HG03097 (cell line): ENCODE measurements around the gene PDLIM1.
A peak's percentile ranks its signal among the peaks of the same experiment; 100 is the strongest.

Experiments
- ATAC-seq: cut with Tn5 transposase; IDR thresholded peaks from one replicate; pipeline ENCODE4 v1.9.1; 2021; ENCODE audit not compliant: unreplicated experiment, low FRiP score

PDLIM1 gene

GRCh38 chr10:95267251-95267650 is 23.6 kb downstream of the PDLIM1 start:
- ATAC-seq: no peak

- peak; percentile 56 for ATAC-seq
These were observed 24.1 kb downstream of the PDLIM1 start for GRCh38 chr10:95266674-95267095.

- no peak for ATAC-seq
These were observed 25.2 kb downstream of the PDLIM1 start for GRCh38 chr10:95265572-95265971.

GRCh38 chr10:95264227-95265051 is 26.4 kb downstream of the PDLIM1 start:
- no peak for ATAC-seq

- ATAC-seq: no peak
These were observed 27.0 kb downstream of the PDLIM1 start for GRCh38 chr10:95263864-95264226.

GRCh38 chr10:95262763-95263518 is 27.9 kb downstream of the PDLIM1 start:
- no peak for ATAC-seq

- no peak for ATAC-seq
These were observed 28.9 kb downstream of the PDLIM1 start for GRCh38 chr10:95261926-95262325.

- no peak for ATAC-seq
These were observed 29.8 kb downstream of the PDLIM1 start for GRCh38 chr10:95260909-95261552.

- no peak for ATAC-seq
These were observed 30.4 kb downstream of the PDLIM1 start for GRCh38 chr10:95260397-95260881.

- no peak for ATAC-seq
These were observed 33.0 kb downstream of the PDLIM1 start for GRCh38 chr10:95257849-95258248.

- no peak for ATAC-seq
These were observed 34.5 kb downstream of the PDLIM1 start for GRCh38 chr10:95256268-95256667.

- no peak for ATAC-seq
These were observed 36.2 kb downstream of the PDLIM1 start for GRCh38 chr10:95254629-95255028.

- ATAC-seq: no peak
These were observed 37.1 kb downstream of the PDLIM1 start for GRCh38 chr10:95253686-95254085.

GRCh38 chr10:95253007-95253406 is 37.8 kb downstream of the PDLIM1 start:
- ATAC-seq: no peak

GRCh38 chr10:95250856-95251255 is 39.9 kb downstream of the PDLIM1 start:
- ATAC-seq: no peak

GRCh38 chr10:95249467-95249866 is 41.3 kb downstream of the PDLIM1 start:
- no peak for ATAC-seq

- ATAC-seq: no peak
These were observed 41.8 kb downstream of the PDLIM1 start for GRCh38 chr10:95248989-95249388.

- no peak for ATAC-seq
These were observed 42.8 kb downstream of the PDLIM1 start for GRCh38 chr10:95247881-95248583.

- ATAC-seq: no peak
These were observed 43.5 kb downstream of the PDLIM1 start for GRCh38 chr10:95247200-95247880.

- no peak for ATAC-seq
These were observed 44.2 kb downstream of the PDLIM1 start for GRCh38 chr10:95246582-95247051.
